Measurements from ENCODE around the gene JAK1.
"Not testable (repeated sequence)": the region's sequence is repeated elsewhere in the genome, so short reads cannot be mapped to it uniquely, and the experiment has no call there.

JAK1 gene

DNA sequence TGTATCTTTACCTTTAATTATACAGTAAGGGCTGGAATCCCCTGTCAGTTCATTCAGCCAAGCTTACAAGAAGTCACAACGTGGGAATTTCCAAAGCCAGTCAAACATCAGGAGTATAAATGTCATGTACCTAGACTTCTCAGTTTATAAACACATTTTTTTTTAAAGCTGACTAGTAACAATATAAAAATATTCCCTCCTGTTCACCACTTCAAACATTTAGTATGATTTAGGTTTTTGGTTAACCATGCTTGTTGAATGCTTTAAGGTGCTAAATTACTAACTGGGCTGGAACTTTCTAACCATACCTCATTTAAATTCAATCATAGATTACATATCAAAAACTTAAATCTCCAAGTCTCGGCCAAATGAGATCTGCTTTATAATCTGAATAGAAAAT, 44.0 kb downstream of the JAK1 start:
- DNase-seq (ENCODE audit: low spot score) = no peak

DNA sequence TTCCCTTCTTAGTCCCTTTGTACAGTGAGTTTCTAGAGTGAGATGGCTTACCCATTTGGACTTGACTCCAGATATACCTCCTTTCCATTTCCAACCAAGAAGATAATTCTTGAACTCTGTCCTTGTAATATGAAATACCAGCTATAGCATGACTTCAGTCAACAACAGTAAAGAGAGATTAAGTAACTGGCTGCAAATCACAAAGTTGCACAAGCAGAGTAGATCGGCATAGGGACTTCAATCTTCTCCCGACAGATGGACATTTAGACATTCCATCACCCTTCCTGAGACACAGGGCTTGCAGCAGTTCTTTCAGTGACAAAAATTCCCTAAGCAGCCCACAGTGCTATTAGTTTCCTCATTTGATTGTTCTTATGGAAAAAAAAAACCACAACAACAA, 44.6 kb downstream of the JAK1 start:
- DNase-seq (ENCODE audit: low spot score) = no peak

DNA sequence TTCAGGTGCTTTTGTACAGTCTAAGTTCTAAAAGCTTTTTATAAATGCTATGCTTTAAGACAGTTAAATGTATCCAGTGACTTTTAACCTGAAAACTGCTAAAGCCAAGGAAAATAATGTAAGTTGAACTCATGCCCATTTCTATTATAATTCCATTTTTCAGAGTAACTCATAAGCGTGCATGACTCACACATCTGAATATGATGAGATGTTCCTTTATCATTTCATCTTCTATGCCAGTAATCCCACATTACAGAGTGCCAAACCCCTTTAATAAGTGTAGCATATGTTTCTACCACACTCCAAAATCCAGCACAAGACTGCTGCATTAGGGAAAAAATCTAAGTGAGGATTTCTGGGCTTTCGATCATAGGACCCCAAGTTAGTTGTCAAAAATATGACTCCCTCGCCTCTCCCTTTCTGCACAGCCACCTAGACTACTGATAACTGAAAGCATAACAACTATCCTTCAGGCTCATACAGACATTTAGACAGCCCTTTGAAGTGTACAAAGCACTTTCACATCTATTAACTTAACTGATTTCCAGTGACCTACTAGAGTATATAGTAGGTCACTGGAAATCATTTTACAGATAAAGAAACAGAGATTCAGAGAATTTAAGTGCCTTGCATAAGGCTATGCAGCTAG, 45.3 kb downstream of the JAK1 start:
- no peak for DNase-seq (ENCODE audit: low spot score)

DNA sequence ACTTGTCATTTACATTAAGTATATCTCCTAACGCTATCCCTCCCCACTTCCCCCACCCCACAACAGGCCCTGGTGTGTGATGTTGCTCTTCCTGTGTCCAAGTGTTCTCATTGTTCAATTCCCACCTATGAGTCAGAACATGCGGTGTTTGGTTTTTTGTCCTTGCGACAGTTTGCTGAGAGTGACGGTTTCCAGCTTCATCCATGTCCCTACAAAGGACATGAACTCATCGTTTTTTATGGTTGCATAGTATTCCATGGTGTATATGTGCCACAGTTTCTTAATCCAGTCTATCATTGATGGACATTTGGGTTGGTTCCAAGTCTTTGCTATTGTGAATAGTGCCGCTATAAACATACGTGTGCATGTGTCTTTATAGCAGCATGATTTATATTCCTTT, 47.2 kb downstream of the JAK1 start:
- DNase-seq (ENCODE audit: low spot score) = not testable (repeated sequence)

DNA sequence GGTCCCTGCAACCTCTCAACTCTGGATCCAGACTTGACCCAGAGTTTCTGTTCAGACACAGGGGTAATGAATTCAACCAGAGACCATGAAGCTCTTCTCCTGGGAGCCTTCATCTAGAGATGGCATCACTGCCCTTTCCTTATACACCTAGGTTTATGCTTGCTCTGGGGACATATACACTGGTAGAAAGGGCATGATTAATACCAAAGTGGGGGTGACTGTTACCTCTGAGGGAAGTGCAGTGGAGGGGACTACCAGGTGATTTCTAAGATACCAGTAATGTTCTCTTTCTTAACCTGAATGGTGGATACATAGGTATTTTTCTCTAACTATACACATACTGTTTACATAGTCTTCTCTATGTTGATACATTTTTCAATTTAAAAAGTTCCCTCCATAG, 48.4 kb downstream of the JAK1 start:
- no peak for DNase-seq (ENCODE audit: low spot score)

DNA sequence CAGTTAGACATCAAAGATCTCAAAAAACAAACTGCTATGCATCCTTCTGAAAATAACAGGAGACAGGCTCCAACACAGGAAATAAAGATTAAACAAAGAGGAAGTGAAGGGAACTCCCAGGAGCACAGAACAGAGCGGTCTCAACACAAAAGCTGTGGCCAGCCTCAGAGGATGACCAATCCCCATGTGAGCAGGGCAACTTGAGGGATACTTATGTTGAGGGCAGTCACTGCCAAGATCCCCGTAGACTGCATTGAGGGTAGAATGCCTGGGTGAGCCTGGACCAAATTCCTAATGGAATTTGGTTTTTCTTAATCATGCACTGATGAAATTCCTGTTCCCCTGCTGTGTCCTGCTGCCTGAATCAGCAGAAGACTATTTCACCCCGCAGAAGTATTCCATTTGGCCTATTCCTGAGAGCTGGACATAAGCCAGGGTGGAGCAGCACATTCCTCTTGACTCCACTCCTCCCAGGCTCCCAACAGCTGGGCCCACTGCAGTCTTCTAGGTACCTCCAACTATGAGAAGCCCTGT, 49.0 kb downstream of the JAK1 start:
- no peak for DNase-seq (ENCODE audit: low spot score)

DNA sequence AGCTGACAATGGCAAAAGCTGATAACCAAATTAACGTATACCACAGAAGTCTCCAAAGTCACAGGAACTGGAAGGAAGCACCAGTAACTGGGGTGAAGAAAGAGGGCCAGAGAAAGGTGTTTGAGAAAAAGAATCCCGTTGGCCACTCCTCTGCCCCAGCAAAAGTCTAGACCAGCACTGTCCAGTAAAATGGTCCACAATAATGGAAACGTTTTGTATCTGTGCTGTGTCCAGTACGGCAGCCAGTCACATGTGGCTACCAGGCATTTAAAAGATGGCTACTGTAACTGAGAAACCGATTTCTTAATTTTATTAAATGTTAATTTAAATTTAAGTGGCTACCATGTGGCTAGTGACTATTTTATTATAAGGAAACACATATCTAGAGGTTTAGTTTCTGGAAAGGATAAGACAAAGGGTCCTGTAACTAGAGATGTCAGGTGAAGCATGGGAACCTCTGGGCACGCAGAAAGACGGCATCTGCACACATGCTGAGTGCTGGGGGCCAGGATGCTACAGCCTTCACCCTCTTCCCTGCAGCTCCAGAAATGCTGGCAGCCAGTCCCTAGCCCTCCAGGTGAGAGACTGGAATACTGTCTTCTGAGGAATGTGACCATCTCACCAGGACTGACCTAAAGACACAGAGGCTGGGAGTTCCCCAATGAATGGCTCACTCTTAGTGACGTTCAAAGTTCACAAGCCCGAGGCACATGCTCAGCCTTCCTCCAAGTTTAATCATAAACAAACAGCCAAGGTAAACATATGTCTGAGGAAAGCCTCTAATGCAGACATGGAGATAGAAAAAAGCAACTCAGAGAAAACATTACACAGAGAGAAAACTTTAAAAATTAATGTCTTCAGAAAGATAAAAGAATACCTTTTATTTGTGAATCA, 50.7 kb downstream of the JAK1 start:
- DNase-seq (ENCODE audit: low spot score) = peak; percentile 38

DNA sequence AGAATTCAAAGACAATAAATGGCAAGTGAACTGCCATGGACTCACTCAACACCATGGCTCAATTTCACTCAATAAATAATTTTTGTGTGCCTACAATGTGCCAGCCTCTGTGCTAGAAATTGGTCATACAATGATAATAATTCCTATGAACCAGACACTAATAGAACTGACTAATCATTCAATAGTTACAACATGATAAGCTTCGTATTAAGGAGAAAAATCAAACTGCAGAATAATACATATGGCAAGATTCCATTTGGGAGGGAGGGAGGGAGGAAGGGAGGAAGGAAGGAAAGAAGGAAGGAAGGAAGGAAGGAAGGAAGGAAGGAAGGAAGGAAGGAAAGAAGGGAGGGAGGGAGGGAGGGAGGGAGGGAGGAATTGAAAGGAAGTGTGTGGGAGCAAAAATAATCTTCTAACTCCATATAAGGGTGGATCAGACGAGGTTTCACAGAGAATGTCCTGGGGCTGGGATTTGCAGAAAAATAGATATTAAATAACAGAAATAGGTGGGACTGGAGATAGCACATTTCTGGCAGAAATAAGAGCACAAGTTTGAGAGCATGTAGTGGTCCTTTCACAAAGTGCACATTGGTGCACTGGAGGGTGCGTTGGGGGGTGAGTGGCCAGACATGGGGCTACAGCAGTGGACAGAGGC, 52.9 kb downstream of the JAK1 start:
- DNase-seq (ENCODE audit: low spot score) = no peak

DNA sequence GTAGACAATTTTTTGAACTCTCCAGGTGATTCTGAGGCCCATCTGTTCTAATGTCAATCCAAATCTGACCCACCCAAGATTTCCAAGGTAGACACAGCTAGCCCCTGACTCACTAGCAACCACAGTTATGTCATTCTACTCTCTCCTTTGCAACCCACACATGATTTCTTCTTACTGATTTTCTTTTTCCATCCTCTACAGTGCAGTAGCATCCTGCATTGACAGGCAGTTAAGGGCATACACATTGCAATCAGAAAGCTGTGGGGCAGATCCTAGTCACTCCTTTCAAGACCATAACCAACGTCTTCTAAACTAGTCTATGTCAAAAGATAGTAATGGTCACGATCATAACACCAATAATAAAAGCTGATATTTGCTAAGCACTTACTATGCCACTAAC, 54.2 kb downstream of the JAK1 start:
- DNase-seq (ENCODE audit: low spot score) = no peak

DNA sequence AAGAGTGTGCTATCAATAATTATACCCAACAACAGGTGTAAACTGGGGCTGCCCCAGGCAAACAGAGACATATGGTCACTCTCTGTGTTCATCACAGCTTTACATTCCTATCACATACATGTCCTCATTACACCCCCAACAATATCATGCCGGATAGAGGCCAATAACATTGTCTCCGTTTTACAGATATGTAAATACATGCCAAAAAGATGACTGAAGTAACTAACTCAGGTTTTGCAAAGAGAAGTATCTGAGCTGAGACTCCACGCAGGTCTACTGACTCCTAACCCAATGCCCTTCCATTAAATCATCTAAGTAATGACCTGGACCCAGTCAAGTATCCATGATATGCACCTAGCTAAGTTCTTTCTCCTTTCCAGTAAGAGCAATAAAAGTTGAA, 55.0 kb downstream of the JAK1 start:
- no peak for DNase-seq (ENCODE audit: low spot score)

DNA sequence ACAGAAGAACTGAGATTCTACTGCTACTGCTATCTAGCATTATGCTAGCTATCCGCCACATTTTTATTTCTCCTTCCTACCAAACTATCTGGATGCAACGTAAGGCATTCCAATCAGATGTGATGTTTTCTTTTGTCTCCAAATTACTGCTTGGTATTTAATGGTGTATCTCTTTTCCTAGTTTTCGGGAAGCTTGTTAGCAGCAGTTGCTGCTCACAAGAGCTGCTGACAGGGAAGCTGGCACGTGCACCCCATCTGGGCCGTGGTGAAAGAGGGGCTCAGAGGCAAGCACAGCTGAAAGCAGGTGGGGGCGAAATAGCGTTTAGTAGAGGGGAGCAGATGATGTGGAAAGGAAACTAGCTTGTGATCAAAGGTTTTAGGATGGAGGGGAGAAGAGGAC, 57.3 kb downstream of the JAK1 start:
- DNase-seq (ENCODE audit: low spot score) = no peak

DNA sequence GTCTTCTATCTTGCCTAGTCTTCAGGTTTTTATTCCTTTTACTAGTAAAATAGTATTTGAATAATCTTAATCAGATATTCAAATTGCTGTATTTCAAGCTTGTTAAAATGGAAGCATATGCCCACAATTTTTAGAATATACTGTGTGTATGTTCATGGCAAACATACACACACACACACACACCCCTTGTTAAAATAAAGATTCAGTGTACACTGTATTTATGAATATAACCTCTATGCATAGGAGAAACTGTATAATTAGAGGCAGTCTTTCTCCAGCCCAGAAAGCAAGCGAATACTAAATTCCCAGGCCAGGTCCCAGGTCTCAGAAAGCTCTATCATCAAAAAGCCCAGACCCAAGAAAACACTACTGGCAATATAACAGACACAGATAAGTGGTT, 57.8 kb downstream of the JAK1 start:
- DNase-seq (ENCODE audit: low spot score) = no peak

DNA sequence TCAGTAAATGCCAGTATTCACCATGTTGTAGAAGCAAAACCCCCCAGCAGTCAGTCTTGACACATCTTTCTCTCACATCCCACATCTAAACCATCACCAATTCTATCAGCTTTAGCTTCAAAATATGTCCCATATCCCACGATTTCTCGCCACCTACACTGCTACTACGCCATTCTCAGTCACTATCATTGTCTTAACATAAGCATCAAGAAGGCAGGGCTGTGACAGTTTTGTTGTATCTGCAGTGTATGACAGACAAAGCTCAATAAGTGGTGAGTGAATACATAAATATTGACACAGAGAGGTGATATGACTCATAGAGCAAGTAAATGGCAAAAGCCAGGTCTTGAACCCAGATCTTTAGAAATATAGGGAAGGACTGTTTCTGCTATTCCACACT, 59.9 kb downstream of the JAK1 start:
- DNase-seq (ENCODE audit: low spot score) = no peak

DNA sequence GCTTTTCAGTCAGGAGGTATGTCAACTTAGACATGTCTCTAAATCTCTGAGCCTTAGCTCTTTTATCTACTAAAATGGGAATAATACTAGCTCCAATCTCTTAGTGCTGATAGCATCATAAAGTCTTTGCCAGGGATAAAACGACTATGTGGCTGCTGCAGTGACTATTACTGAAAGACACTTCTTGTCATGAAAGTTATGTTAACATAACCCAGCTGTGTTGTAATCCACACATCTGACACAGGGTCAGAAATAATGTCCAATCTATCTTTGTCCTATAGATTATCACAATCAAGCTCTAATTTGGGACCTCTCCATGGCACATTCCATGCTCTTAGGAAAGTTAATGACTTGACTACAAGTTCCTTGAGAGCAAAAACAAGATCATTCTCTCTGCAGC, 62.8 kb downstream of the JAK1 start:
- no peak for DNase-seq (ENCODE audit: low spot score)

DNA sequence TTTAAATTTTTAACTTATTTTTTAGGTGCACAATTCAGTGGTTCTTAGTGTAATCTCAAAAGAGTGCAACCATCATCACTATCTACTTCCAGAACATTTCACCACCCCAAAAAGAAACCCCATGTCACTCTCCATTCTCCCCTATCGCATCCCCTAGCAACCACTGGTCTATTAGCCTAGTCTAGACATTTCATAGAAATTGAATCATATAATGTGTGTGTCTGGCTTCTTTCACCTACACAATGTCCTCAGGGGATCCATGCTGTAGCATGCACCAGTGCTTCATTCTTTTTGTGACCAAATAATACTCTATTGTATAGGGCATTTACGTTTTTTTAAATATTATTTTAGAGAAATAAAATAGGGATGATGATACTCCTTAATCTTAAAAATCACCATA, 64.7 kb downstream of the JAK1 start:
- DNase-seq (ENCODE audit: low spot score) = no peak

DNA sequence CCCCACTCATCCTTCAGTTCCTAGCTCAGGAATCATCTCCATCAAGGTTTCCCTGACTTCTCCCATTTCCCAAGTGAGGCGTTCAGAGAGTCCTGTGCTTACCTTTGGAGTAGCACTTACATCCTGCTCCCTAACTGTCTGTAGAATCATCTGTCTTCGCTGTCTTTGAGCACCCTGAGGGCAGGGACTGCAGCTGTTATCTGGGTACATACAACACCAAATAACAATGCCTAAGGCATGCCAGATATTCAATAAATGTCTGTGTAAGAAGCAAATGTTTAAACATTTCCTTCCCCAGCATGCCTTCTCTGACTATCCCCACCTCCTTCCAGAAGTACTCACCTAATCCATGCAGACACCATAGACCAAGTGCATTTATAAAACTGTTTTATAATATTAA, 65.4 kb downstream of the JAK1 start:
- DNase-seq (ENCODE audit: low spot score) = no peak

DNA sequence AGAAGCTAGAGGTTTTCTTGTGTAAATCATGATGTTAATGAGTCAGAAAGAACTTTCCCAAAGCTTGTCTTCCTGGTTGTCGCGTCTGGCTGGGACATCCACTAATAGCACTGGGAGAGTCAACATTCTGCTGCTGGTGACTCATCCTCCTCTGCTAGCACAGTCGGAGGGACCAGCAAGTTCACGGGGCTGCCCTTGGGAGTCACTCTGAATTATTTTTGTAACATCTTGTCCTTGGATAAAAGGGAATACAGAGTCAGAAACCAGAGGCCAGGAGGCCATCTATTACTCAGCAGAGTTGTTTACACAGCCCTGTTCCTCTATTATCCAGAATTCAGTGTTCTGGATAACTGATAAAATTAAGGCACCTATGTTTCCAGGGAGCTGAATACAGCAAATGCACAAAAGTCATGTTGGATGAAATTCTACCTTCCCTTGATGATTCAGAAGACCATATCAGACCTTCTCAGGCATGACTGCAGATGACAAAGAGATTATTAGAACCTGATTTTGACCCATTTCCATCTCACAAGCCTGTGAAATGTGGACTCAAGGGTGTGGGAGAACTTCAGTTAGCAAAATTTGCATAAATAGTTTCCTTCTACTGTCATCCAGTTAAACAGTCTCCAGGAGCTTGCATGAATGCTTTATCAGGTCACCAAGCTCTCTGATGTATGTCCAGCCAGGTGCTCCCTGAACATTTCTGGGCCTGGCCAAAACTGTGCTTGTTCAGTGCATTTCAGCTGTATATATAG, 68.1 kb downstream of the JAK1 start:
- peak; percentile 46 for DNase-seq (ENCODE audit: low spot score)

DNA sequence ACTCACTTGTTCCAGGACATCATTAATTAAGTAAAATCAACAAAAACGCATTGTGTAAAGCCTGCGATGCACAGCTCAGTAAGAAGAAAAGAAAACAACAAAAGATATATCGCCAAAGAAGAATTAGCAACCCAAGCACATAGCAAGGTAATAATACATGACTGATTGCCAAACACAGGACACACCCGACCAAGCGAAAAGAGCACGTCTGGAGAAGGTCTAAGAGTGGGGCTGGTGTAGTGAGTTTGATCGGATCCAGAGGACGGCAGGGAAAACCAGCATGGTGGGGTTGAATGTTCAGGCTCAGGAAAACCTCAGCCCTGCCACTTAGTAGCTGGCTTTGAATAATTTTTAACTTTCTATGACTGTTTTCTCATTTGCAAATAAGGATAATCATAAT, 69.8 kb downstream of the JAK1 start:
- DNase-seq (ENCODE audit: low spot score) = no peak

DNA sequence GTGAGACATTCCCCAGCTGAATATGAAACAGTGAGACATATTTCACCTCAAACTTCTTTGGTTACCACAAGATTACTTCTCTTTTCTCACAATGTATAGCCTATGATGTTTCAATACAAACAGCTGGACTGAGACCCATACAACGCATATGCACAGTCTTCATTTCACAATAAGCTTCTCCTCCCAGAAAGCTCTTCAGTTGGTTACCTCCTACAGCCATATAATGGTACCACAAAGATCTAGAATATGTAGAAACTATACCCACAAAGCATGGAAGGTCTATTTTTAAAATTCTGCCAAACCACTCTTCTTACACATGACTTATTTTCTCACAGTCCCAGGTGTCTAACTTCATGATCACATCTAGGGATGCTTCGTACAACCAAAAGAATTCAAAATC, 70.8 kb downstream of the JAK1 start:
- DNase-seq (ENCODE audit: low spot score) = no peak

DNA sequence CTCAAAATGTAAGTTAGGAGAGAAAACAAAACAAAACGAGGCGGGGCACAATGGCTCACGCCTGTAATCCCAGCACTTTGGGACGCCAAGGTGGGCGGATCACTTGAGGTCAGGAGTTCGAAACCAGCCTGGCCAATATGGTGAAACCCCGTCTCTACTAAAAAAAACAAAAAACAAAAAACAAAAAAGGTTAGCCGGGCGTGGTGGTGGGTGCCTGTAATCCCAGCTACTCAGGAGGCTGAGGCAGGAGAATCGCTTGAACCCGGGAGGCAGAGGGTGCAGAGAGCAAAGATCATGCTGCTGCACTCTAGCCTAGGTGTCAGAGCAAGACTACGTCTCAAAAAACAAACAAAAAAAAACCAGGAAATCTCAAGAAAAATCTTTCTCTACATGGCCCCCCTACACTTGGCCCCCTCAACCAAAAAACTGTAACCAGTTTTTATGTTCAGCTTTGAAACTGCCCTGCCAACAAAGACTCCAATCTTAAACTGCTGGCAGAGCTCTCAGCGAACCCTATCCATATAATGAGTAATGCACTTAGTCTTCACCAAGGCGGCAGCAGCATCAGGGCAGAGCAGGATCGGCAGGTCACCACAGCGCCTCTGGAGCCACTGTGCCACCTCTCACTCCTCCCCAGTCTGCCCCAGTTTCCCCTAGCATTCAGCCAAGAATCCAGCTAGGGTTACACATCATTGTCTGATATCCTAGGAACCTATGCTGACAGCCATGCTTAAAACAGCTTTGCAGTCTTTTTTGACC, 71.7 kb downstream of the JAK1 start:
- no peak for DNase-seq (ENCODE audit: low spot score)

DNA sequence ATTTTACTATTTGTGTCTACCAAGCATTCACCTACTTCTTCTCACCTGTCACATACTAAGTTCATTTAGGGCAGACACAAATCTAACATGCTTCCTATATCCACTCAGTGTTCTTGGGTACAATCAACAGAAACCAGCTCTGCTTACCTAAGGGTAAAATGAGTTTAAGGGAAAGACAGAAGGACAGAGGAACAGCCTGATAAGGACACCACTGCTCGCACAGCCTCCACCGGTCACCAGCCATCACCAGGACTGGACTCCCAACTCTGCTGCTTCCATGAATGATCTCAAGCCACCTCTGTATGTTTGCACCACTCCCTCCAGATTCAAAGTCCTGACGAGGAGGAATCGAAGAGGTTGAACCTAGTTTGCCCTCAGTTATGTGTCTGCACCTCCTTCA, 72.4 kb downstream of the JAK1 start:
- DNase-seq (ENCODE audit: low spot score) = no peak
